ENCODE results near the gene KLRK1.
A peak's percentile ranks its signal among the peaks of the same experiment; 100 is the strongest.

The KLRK1 gene

GRCh38 chr12:10409392-10409791 is 19.6 kb upstream of the KLRK1 start, which contains the start of gene KLRC4:
Gene KLRC4, minus strand, starts transcription at chr12:10409757. Its CDS starts 182 bp downstream, at chr12:10409575.
- H3K4me2 ChIP-seq (ENCODE audit: low read length) = no peak within 1 kb of the TSS
- peak within 1 kb of the TSS; percentile 13 for H2AFZ ChIP-seq
- no peaks in the 10 kb centered on the region for H3K4me1 ChIP-seq
- H3K9ac ChIP-seq = no peak within 1 kb of the TSS
- no peaks in the 10 kb centered on the region for H3K36me3 ChIP-seq (ENCODE audit: control insufficient read depth, insufficient read depth, low read length)
- no peak for TF ChIP-seq CTCF (IDR thresholded peaks at IDR 0.05)
- H3K4me3 ChIP-seq (ENCODE audit: low read depth, low read length) = no peak within 1 kb of the TSS
- H3K27ac ChIP-seq = no peak within 1 kb of the TSS
- no peaks in the 10 kb centered on the region for H3K9me3 ChIP-seq (ENCODE audit: control insufficient read depth, low read length)
- H3K27me3 ChIP-seq (ENCODE audit: control insufficient read depth, insufficient read depth, low read length) = no peaks in the 10 kb centered on the region
- no peaks in the 10 kb centered on the region for H3K79me2 ChIP-seq

- Histone ChIP-seq H2AFZ (no peak overlapping the region), H3K9me3 (ENCODE audit: control insufficient read depth, low read length) (no peaks in the 10 kb centered on the region), H3K4me1 (no peaks in the 10 kb centered on the region), H3K4me2 (ENCODE audit: low read length) (no peak overlapping the region), H3K27me3 (ENCODE audit: control insufficient read depth, insufficient read depth, low read length) (no peaks in the 10 kb centered on the region), H3K79me2 (no peaks in the 10 kb centered on the region), H3K27ac (no peak overlapping the region), H3K36me3 (ENCODE audit: control insufficient read depth, insufficient read depth, low read length) (no peaks in the 10 kb centered on the region), H3K9ac (no peak overlapping the region), H3K4me3 (ENCODE audit: low read depth, low read length) (no peak overlapping the region)
- no peak for TF ChIP-seq CTCF (IDR thresholded peaks at IDR 0.05)
Measured at GRCh38 chr12:10408842-10409241, 19.0 kb upstream of the KLRK1 start.

GRCh38 chr12:10406725-10407124 is 16.9 kb upstream of the KLRK1 start:
- no peak overlapping the region for H3K9ac ChIP-seq
- H3K4me2 ChIP-seq (ENCODE audit: low read length) = no peak overlapping the region
- no peak for TF ChIP-seq CTCF (IDR thresholded peaks at IDR 0.05)
- no peaks in the 10 kb centered on the region for H3K4me1 ChIP-seq
- no peaks in the 10 kb centered on the region for H3K36me3 ChIP-seq (ENCODE audit: control insufficient read depth, insufficient read depth, low read length)
- no peak overlapping the region for H3K27ac ChIP-seq
- H3K9me3 ChIP-seq (ENCODE audit: control insufficient read depth, low read length) = no peaks in the 10 kb centered on the region
- H2AFZ ChIP-seq = no peak overlapping the region
- no peak overlapping the region for H3K4me3 ChIP-seq (ENCODE audit: low read depth, low read length)
- H3K27me3 ChIP-seq (ENCODE audit: control insufficient read depth, insufficient read depth, low read length) = no peaks in the 10 kb centered on the region
- no peaks in the 10 kb centered on the region for H3K79me2 ChIP-seq

GRCh38 chr12:10405294-10405693 is 15.5 kb upstream of the KLRK1 start:
- Histone ChIP-seq H3K36me3 (ENCODE audit: control insufficient read depth, insufficient read depth, low read length) (no peaks in the 10 kb centered on the region), H3K79me2 (no peaks in the 10 kb centered on the region), H3K9me3 (ENCODE audit: control insufficient read depth, low read length) (no peaks in the 10 kb centered on the region), H3K27me3 (ENCODE audit: control insufficient read depth, insufficient read depth, low read length) (no peaks in the 10 kb centered on the region), H3K4me3 (ENCODE audit: low read depth, low read length) (no peak overlapping the region), H3K4me1 (no peaks in the 10 kb centered on the region), H3K27ac (no peak overlapping the region), H3K4me2 (ENCODE audit: low read length) (no peak overlapping the region), H2AFZ (no peak overlapping the region), H3K9ac (no peak overlapping the region)
- TF ChIP-seq CTCF (IDR thresholded peaks at IDR 0.05) = no peak

GRCh38 chr12:10404798-10405197 is 15.0 kb upstream of the KLRK1 start:
- H3K4me1 ChIP-seq = no peaks in the 10 kb centered on the region
- H3K4me3 ChIP-seq (ENCODE audit: low read depth, low read length) = no peak overlapping the region
- no peak overlapping the region for H3K27ac ChIP-seq
- no peak overlapping the region for H3K4me2 ChIP-seq (ENCODE audit: low read length)
- H2AFZ ChIP-seq = no peak overlapping the region
- no peak overlapping the region for H3K9ac ChIP-seq
- no peaks in the 10 kb centered on the region for H3K79me2 ChIP-seq
- H3K36me3 ChIP-seq (ENCODE audit: control insufficient read depth, insufficient read depth, low read length) = no peaks in the 10 kb centered on the region
- no peaks in the 10 kb centered on the region for H3K27me3 ChIP-seq (ENCODE audit: control insufficient read depth, insufficient read depth, low read length)
- TF ChIP-seq CTCF (IDR thresholded peaks at IDR 0.05) = no peak
- no peaks in the 10 kb centered on the region for H3K9me3 ChIP-seq (ENCODE audit: control insufficient read depth, low read length)

All from parathyroid adenoma (tissue), 2 donors.